Smooth muscle cell of the brain vasculature (primary cell): ENCODE measurements around the gene ARHGEF6.
"Not testable (repeated sequence)": the region's sequence is repeated elsewhere in the genome, so short reads cannot be mapped to it uniquely, and the experiment has no call there.

Experiments used
- DNase-seq: peaks from one replicate; pipeline ENCODE4 v3.0.0-alpha.2; 2012; ENCODE audit warnings: low read depth, low spot score

Gene ARHGEF6

GRCh38 chrX:136784231-136784630 is 3.5 kb upstream of the ARHGEF6 start:
- DNase-seq, result no peak

GRCh38 chrX:136783159-136783558 is 2.4 kb upstream of the ARHGEF6 start:
- no peak for DNase-seq

GRCh38 chrX:136781180-136781797 is 557 bp upstream of the ARHGEF6 start:
- no peak for DNase-seq

- no peak for DNase-seq
Measured at GRCh38 chrX:136780241-136780640, 491 bp downstream of the ARHGEF6 start.

GRCh38 chrX:136779346-136779781 is 1.4 kb downstream of the ARHGEF6 start:
- no peak for DNase-seq

- DNase-seq, result no peak
Measured at GRCh38 chrX:136778916-136779315, 1.8 kb downstream of the ARHGEF6 start.

GRCh38 chrX:136778020-136778419 is 2.7 kb downstream of the ARHGEF6 start:
- DNase-seq, result no peak

GRCh38 chrX:136773648-136774047 is 7.1 kb downstream of the ARHGEF6 start:
- no peak for DNase-seq

- not testable (repeated sequence) for DNase-seq
Measured at GRCh38 chrX:136771869-136772268, 8.9 kb downstream of the ARHGEF6 start.

GRCh38 chrX:136768469-136769084 is 12.2 kb downstream of the ARHGEF6 start:
- peak; percentile 37 for DNase-seq

- no peak for DNase-seq
Measured at GRCh38 chrX:136767104-136767941, 13.4 kb downstream of the ARHGEF6 start.

GRCh38 chrX:136766785-136767103 is 14.0 kb downstream of the ARHGEF6 start:
- DNase-seq, result no peak

GRCh38 chrX:136765821-136766356 is 14.8 kb downstream of the ARHGEF6 start:
- no peak for DNase-seq

GRCh38 chrX:136764206-136764605 is 16.5 kb downstream of the ARHGEF6 start:
- no peak for DNase-seq

- DNase-seq, result no peak
Measured at GRCh38 chrX:136762820-136763452, 17.8 kb downstream of the ARHGEF6 start.

GRCh38 chrX:136761421-136761820 is 19.3 kb downstream of the ARHGEF6 start:
- no peak for DNase-seq

- DNase-seq, result no peak
Measured at GRCh38 chrX:136759968-136760367, 20.8 kb downstream of the ARHGEF6 start.

GRCh38 chrX:136755411-136755810 is 25.3 kb downstream of the ARHGEF6 start:
- no peak for DNase-seq

GRCh38 chrX:136754651-136755050 is 26.1 kb downstream of the ARHGEF6 start:
- DNase-seq, result no peak

- DNase-seq, result no peak
Measured at GRCh38 chrX:136752796-136753195, 27.9 kb downstream of the ARHGEF6 start.

- DNase-seq, result no peak
Measured at GRCh38 chrX:136752346-136752745, 28.4 kb downstream of the ARHGEF6 start.

GRCh38 chrX:136750364-136750763 is 30.4 kb downstream of the ARHGEF6 start:
- DNase-seq, result no peak
